GM21390 (cell line): ENCODE data around the gene MRRF.

Experiments
- ATAC-seq: cut with Tn5 transposase; IDR thresholded peaks from one replicate; pipeline ENCODE4 v1.9.1; 2021; ENCODE audit not compliant: unreplicated experiment

Gene MRRF

GRCh38 chr9:122264360-122265148 is at the start of gene MRRF, which contains the start of gene RBM18:
TSS of gene MRRF (plus strand) at chr9:122264882. CDS start at chr9:122270892, 6,010 bp downstream.
TSS of gene RBM18 (minus strand) at chr9:122264840. CDS start at chr9:122261492, 3,348 bp downstream.
- ATAC-seq: peak; percentile 84

- ATAC-seq: no peak
These were observed 49.0 kb upstream of the MRRF start for GRCh38 chr9:122215663-122216062.

GRCh38 chr9:122216138-122216797 is 48.4 kb upstream of the MRRF start:
- ATAC-seq: no peak

- no peak for ATAC-seq
These were observed 47.8 kb upstream of the MRRF start for GRCh38 chr9:122216798-122217418.

GRCh38 chr9:122217640-122218039 is 47.0 kb upstream of the MRRF start:
- no peak for ATAC-seq

- no peak for ATAC-seq
These were observed 46.4 kb upstream of the MRRF start for GRCh38 chr9:122218071-122218934.

GRCh38 chr9:122218935-122219855 is 45.5 kb upstream of the MRRF start:
- ATAC-seq: no peak

GRCh38 chr9:122219856-122220672 is 44.6 kb upstream of the MRRF start:
- no peak for ATAC-seq

GRCh38 chr9:122220673-122221182 is 44.0 kb upstream of the MRRF start:
- no peak for ATAC-seq

GRCh38 chr9:122221183-122221811 is 43.4 kb upstream of the MRRF start:
- ATAC-seq: no peak

- no peak for ATAC-seq
These were observed 41.9 kb upstream of the MRRF start for GRCh38 chr9:122222791-122223190.

GRCh38 chr9:122223435-122223834 is 41.2 kb upstream of the MRRF start:
- no peak for ATAC-seq

GRCh38 chr9:122225312-122226141 is 39.2 kb upstream of the MRRF start:
- no peak for ATAC-seq

- ATAC-seq: no peak
These were observed 38.4 kb upstream of the MRRF start for GRCh38 chr9:122226142-122226757.

- no peak for ATAC-seq
These were observed 37.7 kb upstream of the MRRF start for GRCh38 chr9:122226758-122227574.

GRCh38 chr9:122227575-122227900 is 37.1 kb upstream of the MRRF start:
- ATAC-seq: no peak
